Neural cell (in vitro differentiated cells): ENCODE measurements around the gene SEMG2.

Experiments
- CTCF ChIP-seq: fragments of 450-650 bp; IDR thresholded peaks from 2 replicates; pipeline ENCODE4 v1.5.1; 2014; ENCODE audit warnings: antibody characterized with exemption, mild to moderate bottlenecking, moderate library complexity; ENCODE audit not compliant: poor library complexity, severe bottlenecking
- EZH2 ChIP-seq: fragments of 200-600, 300-800 bp; shearing (Covaris generic), sonication (generic); IDR thresholded peaks from 2 replicates; pipeline ENCODE4 v1.6.1; 2014; ENCODE audit warnings: antibody characterized with exemption, low read length, borderline replicate concordance, mild to moderate bottlenecking; ENCODE audit not compliant: insufficient read depth, poor library complexity, severe bottlenecking
- POLR2AphosphoS5 ChIP-seq: IDR thresholded peaks from 2 replicates; pipeline ENCODE4 v1.6.1; 2012
- REST ChIP-seq: IDR thresholded peaks from 2 replicates; pipeline ENCODE4 v1.6.1; 2012; ENCODE audit warnings: borderline replicate concordance
- SMC3 ChIP-seq: fragments of 450-650 bp; conservative IDR thresholded peaks from 2 replicates; pipeline ENCODE4 v1.6.1; 2014; ENCODE audit warnings: antibody characterized with exemption, mild to moderate bottlenecking, moderate library complexity; ENCODE audit not compliant: poor library complexity
- TAF1 ChIP-seq: IDR thresholded peaks from 2 replicates; pipeline ENCODE4 v1.6.1; 2012; ENCODE audit warnings: low read depth

- TF ChIP-seq CTCF: no peak
- TF ChIP-seq REST: no peak
- no peak for TF ChIP-seq EZH2
- no peak for TF ChIP-seq SMC3
- TF ChIP-seq TAF1: no peak
- no peak for TF ChIP-seq POLR2AphosphoS5
These were observed 8.3 kb upstream of the SEMG2 start for GRCh38 chr20:45212836-45213235.
